B cell (primary cell): Measurements from ENCODE around the gene CDK5RAP2.

ENCODE experiments used
- EZH2 ChIP-seq: IDR thresholded peaks from 2 replicates; pipeline ENCODE4 v1.6.1; 2012; ENCODE audit warnings: borderline replicate concordance, low read depth, mild to moderate bottlenecking, moderate library complexity, low read length; ENCODE audit not compliant: insufficient read depth, poor library complexity, severe bottlenecking
- TF ChIP-seq, protein P1 (sequence below): fragments of 200-600 bp; IDR thresholded peaks from one replicate; pipeline ENCODE4 v1.8.0; 2022; ENCODE audit warnings: antibody characterized with exemption, mild to moderate bottlenecking

DNA sequence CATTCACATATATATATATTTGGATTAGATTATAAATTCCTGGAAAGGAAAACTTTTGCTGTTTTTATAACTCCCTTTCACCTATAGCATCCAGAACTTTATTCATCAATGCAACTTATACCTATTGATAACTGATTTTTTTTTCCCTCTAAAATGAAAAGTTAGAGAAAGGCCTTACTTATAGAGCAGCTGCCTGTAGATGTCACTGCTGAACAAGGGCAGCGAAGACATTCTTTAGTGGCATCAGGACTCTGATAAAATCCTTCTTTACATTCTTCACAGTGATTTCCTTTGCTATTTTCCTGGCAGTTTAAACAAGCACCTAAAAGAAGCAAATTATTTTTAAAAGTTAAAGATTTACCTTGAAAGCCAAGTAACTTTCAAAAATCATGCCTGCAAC, 32.3 kb upstream of the CDK5RAP2 start:
- TF ChIP-seq, protein P1, sequence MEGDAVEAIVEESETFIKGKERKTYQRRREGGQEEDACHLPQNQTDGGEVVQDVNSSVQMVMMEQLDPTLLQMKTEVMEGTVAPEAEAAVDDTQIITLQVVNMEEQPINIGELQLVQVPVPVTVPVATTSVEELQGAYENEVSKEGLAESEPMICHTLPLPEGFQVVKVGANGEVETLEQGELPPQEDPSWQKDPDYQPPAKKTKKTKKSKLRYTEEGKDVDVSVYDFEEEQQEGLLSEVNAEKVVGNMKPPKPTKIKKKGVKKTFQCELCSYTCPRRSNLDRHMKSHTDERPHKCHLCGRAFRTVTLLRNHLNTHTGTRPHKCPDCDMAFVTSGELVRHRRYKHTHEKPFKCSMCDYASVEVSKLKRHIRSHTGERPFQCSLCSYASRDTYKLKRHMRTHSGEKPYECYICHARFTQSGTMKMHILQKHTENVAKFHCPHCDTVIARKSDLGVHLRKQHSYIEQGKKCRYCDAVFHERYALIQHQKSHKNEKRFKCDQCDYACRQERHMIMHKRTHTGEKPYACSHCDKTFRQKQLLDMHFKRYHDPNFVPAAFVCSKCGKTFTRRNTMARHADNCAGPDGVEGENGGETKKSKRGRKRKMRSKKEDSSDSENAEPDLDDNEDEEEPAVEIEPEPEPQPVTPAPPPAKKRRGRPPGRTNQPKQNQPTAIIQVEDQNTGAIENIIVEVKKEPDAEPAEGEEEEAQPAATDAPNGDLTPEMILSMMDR = no peak
- TF ChIP-seq EZH2 = no peak
